C4-2B (cell line): ENCODE results near the gene C3orf49.

Source experiments
- H3K27ac ChIP-seq: fragments of 450-650 bp; 2 replicates; pipeline ENCODE4 v1.5.1; 2017
- CTCF ChIP-seq: fragments of 450-650 bp; conservative IDR thresholded peaks from 2 replicates; pipeline ENCODE4 v1.5.1; 2017; ENCODE audit warnings: mild to moderate bottlenecking
- ZFX ChIP-seq: fragments of 450-650 bp; IDR thresholded peaks from 2 replicates; pipeline ENCODE4 v1.6.1; 2017

Gene C3orf49

DNA sequence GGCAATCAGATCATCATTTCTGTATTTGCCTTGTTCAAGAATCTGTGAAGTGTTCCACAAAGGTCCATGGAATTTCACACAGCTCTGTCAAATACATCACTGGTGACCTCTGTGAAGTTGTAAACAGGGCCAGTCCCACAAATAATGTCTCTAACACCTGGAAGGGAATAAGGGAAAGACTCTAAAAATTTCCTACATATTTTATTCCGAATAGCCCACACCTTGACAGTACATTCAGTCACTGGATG, at the start of gene C3orf49:
TSS of gene C3orf49 (plus strand) at position 149 of the 248 bp plus-strand sequence. CDS start 173 bp downstream, outside the sequence.
- TF ChIP-seq ZFX, result no peak
- no peak for TF ChIP-seq CTCF
- H3K27ac ChIP-seq, result no peak within 1 kb of the TSS

DNA sequence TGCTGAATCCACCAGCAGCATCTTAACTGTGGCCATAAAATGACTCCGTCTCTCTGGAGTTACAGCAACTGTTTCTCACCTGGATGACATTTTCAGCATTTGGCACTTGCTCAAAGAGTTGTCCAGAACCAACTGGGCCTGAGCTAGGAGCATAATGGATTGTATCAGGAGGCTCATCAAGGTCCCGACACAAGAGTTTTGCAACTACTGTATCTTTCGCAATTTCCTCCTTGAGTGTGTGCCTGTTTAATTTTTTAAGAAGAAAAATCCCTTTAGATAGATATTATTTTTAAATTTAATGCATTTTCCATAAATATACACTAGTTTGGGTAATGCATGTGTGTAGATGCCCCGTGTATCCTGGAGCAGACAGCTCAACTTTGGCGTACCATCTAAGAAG, 44.3 kb upstream of the C3orf49 start:
- TF ChIP-seq CTCF (no peak), ZFX (no peak)
- H3K27ac ChIP-seq, result no peak overlapping the region

- TF ChIP-seq CTCF, result no peak
- no peak for TF ChIP-seq ZFX
- no peak overlapping the region for H3K27ac ChIP-seq
These were observed 39.9 kb upstream of the C3orf49 start for GRCh38 chr3:63779227-63779626.

DNA sequence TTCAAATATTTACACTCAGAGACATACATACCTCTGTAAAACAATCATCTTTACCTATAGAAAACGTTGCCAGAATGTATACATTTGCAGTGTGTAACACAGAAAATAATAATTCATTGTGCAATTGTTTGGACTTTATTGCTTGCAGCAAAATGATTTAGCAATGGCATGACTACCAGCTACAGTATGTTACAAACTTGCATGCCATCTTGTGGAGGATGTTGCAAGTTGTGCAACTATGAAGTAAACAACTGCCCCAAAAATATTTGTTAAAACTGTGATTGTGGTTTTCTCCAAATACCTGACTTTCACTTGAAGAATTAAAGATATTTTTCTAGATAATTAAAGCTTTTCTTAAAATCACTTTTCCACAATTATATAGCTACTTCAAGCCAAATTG, 27.1 kb upstream of the C3orf49 start:
- TF ChIP-seq ZFX (no peak), CTCF (peak; percentile 23)
- no peak overlapping the region for H3K27ac ChIP-seq

DNA sequence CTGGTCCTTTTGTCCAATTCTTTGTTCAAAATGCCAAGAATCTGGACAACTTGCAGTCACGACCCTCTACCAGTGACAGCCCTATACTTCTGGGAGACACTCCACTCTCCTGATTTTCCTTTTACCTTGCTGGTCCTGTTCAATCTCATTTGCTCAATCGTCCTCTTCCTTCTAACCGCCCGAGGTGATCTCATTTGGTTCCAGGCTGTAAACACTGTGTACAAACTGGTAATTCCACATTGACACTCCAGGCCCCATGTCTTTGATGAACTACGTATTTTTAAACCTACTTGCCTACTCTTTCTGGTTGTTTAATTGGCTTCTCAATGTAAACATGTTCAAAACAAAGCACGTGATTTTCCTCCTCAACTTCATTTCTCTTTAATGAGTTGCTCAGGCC, 23.7 kb upstream of the C3orf49 start:
- peak overlapping the region; percentile 22; the same call in 1 of the 2 replicates for H3K27ac ChIP-seq
- TF ChIP-seq CTCF (no peak), ZFX (no peak)

DNA sequence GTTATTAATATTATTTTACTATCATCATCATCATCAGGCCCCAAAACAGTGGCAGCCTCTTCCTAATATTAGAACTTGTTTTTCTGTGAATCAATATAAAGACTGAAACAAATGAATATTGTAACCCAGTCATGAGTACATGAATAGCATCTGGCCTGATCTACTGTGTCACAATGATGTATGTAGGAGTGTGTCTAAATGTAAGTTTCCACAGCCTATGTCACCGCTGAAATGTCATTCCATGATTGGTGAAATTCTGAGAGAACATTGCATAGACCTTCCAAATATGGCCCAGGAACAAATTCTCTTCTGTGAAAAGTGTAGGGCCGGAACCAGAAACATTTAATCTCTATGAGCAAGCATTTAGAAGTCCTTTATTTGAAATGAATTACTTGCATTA, 20.6 kb upstream of the C3orf49 start:
- no peak overlapping the region for H3K27ac ChIP-seq
- no peak for TF ChIP-seq ZFX
- no peak for TF ChIP-seq CTCF

DNA sequence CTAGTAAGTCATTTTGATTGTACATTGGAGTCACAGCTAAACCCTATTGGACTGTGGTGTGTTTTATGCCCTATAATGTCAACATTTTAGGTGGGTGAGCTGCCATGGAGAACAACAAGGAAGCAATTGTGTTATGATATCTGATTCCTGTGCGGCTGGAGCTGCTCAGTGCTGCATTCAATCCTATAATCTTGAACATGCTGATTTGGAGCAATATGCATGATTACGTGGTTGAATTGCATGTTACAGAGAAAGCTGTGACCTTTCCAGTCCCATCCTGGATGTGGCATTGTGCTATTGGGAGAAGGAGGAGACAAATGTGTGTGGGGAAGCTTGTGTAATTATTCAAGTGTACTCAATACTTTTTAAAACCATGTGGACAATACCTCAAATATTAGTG, 20.1 kb upstream of the C3orf49 start:
- TF ChIP-seq CTCF (no peak), ZFX (no peak)
- no peak overlapping the region for H3K27ac ChIP-seq
